Motor neuron (in vitro differentiated cells): ENCODE measurements around the gene DPY19L1. TPM values are rescaled to one million over a fixed set of nuclear protein-coding genes. Genes with fewer than 3 reads are reported as not detected.
"Not testable (repeated sequence)": the region's sequence is repeated elsewhere in the genome, so short reads cannot be mapped to it uniquely, and the experiment has no call there.

Source experiments
- ATAC-seq, 8 experiments: fragments of 200-7000 bp; cut with Tn5 transposase; replicated peaks in 6 of 8; 2 replicates each; pipeline ENCODE4 v1.8.0; 2021; ENCODE audit warnings: mild to moderate bottlenecking in 8 of 8, moderate library complexity in 8 of 8
- H3K27ac ChIP-seq, 2 donors: fragments of 250-450 bp; sonication (Bioruptor Pico); 2 replicates each; pipeline ENCODE4 v1.9.0; 2021; ENCODE audit warnings: antibody characterized with exemption in 2 of 2, mild to moderate bottlenecking in 2 of 2, moderate library complexity in 1 of 2
- H3K4me1 ChIP-seq, 2 donors: fragments of 250-450 bp; sonication (Bioruptor Pico); replicated peaks in 1 of 2; 2 replicates each; pipeline ENCODE4 v1.6.1; 2021; ENCODE audit warnings: antibody characterized with exemption in 2 of 2, mild to moderate bottlenecking in 2 of 2, moderate library complexity in 1 of 2
- H3K4me3 ChIP-seq, 5 donors: fragments of 250-450 bp; sonication (Bioruptor Pico); 2 replicates each; pipeline ENCODE4 v1.9.0; 2021; ENCODE audit warnings: antibody characterized with exemption in 5 of 5, mild to moderate bottlenecking in 5 of 5, moderate library complexity in 4 of 5
- WGBS, 10 experiments: fragments of 450-650 bp; shearing (Covaris generic); methylation state at CpG; one replicate each; pipeline ENCODE4 v1.0.0; 2022; 5-methylcytosine and 5-hydroxymethylcytosine counted together
- in situ Hi-C, 9 experiments: fragments of 400-800 bp; cut with MboI; loops; one replicate each; pipeline ENCODE4 v1.15.0; 2021; ENCODE audit warnings: low sequenced_read_pairs in 9 of 9, low pct_unique_long_range_greater_than_20kb in 2 of 9; ENCODE audit not compliant: unreplicated experiment in 9 of 9
- total RNA-seq, 8 experiments: library from RNA; unstranded; fragments of 300-600 nt; gene quantifications; 2 replicates each; pipeline versions ENCODE4 v1.2.3 to v1.2.4, GENCODE V29; 2022

DPY19L1 gene
- total RNA-seq, 8 experiments from 2014 or later: 7.6 to 50.2 (median 23.1) TPM

DNA sequence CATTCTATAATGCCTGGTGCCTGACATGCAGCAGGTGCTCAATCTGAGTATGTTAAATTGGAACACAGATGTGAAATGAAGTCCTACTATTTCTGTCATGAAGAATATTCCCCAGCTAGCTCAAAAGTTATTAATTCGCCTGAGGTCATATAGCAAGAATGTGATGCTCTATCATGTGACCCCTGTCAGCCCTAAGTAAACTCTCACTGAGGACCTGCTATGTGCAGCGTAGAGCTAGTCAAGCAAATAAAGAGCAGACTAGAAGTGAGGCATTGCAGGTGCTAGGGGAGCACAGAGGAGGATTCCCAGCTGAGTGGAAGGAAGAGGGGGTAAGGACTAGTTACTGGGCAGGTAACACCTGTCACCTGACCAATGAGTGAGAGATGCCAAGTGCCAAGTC is 118.2 kb downstream of the DPY19L1 start:
- in situ Hi-C loops, H3K4me3 ChIP-seq, H3K4me1 ChIP-seq, H3K27ac ChIP-seq: not testable (repeated sequence)
- 0 to 86% (median 42%) methylated on average over 1 to 2 of the region's 2 CpGs; no CpG with 5 or more reads in 6 of the 10 experiments for WGBS, 10 experiments
- peak in 2 of 8 experiments; percentile 14 to 28 for ATAC-seq

GRCh38 chr7:34918198-34918861 is 119.0 kb downstream of the DPY19L1 start:
- in situ Hi-C loops, H3K4me1 ChIP-seq, H3K4me3 ChIP-seq, H3K27ac ChIP-seq: not testable (repeated sequence)
- peak in 1 of 8 experiments; percentile 18 for ATAC-seq
- WGBS, 10 experiments: no CpG with 5 or more reads among the region's 6 CpGs

DNA sequence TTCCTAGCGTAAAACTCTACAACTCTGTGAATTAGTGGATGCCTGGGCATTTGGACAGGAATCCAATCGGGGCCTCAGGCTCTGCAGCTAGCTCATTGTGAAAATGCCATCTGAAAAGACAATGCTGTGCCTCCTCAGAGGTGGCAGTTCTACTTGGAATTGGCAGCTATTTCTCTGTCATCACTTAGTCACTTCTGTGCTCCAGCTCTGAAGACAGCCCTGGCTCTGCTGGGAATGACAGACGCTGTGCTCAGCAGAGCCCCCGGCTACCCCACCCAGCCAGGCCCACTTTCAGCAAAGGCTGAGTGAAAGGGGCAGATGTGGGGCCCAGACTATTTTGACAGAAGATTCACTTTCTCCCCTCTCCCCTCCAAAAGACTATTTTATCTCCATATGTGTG is 119.8 kb downstream of the DPY19L1 start:
- no CpG with 5 or more reads among the region's 4 CpGs for whole genome bisulfite sequencing, 10 experiments
- in situ Hi-C loops, ATAC-seq, H3K27ac ChIP-seq, H3K4me3 ChIP-seq, H3K4me1 ChIP-seq: not testable (repeated sequence)

DNA sequence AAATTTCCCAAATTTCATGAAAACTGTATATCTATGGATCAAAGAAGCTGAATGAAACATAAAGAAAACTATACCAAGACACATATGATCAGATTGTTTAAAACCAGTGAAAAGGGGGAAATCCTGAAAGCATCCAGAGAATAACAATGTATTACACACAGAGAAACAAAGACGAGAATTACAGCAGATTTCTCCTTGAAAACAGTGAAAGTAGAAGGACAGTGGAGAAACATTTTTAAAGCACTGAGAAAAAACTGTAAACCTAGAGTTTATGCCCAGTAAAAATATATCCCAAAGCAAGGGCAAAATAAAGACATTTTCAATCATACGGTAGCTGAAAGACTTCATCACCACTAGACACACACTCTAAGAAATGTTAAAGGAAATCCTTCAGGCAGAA is 121.0 kb downstream of the DPY19L1 start:
- ATAC-seq: no peak
- Histone ChIP-seq H3K27ac (no peak overlapping the region), H3K4me3 (no peak overlapping the region), H3K4me1 (no peaks in the 10 kb centered on the region)
- in situ Hi-C loops: no loop called here
- WGBS, 10 experiments: 11 to 100% (median 92%) methylated on average over 1 to 2 of the region's 2 CpGs; no CpG with 5 or more reads in 1 of the 10 experiments

DNA sequence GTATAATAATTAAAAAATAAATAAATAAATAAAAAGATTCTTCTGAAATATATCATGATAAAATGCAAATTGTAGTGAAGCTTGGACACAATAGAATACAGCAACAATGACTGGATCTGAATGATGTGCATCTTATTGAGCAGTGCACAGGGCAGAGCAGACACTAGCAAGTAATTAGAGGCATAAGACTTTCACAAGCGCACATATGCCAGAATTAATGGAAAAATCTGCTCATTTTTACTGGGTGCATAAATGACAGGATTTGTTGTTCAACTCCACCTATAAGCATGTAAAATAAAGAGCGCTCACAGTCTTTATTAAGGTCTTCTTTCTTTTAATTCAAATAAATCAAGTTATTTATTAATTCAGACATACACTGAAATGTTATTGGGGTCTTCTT is 125.0 kb downstream of the DPY19L1 start:
- Histone ChIP-seq H3K4me1 (no peaks in the 10 kb centered on the region), H3K4me3 (no peak overlapping the region), H3K27ac (no peak overlapping the region)
- ATAC-seq: no peak
- 54 to 100% (median 94%) methylated on average over 1 to 2 of the region's 2 CpGs; no CpG with 5 or more reads in 1 of the 10 experiments for WGBS, 10 experiments
- in situ Hi-C loops: no loop called here

- 0 to 77% methylated on average over 3 to 18 of the region's 30 CpGs; no CpG with 5 or more reads in 8 of the 10 experiments for WGBS, 10 experiments
- in situ Hi-C loops, H3K27ac ChIP-seq, H3K4me1 ChIP-seq, ATAC-seq, H3K4me3 ChIP-seq: not testable (repeated sequence)
These were observed 130.9 kb downstream of the DPY19L1 start for GRCh38 chr7:34906266-34906850.

GRCh38 chr7:34904987-34905386 is 132.3 kb downstream of the DPY19L1 start:
- 0 to 96% (median 67%) methylated on average over 1 to 4 of the region's 4 CpGs; no CpG with 5 or more reads in 1 of the 10 experiments for WGBS, 10 experiments

DNA sequence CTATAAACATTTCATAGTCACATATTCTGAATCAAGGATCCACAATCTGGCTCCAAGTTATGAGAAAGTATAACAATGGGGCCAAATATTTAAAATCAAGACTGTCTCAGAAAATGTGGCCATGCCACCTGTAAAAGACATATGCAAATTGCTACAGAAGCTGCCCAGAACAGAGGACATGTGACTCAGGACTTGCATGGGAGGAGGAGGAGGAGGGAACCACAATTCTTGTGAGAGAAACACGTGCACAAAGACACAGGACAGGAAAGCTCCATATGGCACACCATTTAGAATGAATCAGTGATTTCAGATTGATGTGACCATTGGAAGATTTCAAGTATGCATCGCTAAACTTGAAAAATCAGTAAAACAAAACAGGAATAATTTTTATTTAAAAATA is 133.4 kb downstream of the DPY19L1 start:
- H3K4me1 ChIP-seq, H3K4me3 ChIP-seq, H3K27ac ChIP-seq, in situ Hi-C loops: not testable (repeated sequence)
- ATAC-seq: peak in 3 of 8 experiments; percentile 20 to 52 (median 40)
- WGBS, 10 experiments: 67 to 100% (median 90%) methylated on average over 1 to 2 of the region's 2 CpGs; no CpG with 5 or more reads in 4 of the 10 experiments

More at GRCh38 chr7:34904987-34905386, 132.3 kb downstream of the DPY19L1 start:
- in situ Hi-C loops: no loop called here
- no peak for ATAC-seq
- no peak overlapping the region for H3K4me3 ChIP-seq
- no peak overlapping the region for H3K27ac ChIP-seq
- H3K4me1 ChIP-seq: peaks cover 4 to 5% of the 10 kb centered on the region in 2 donors

DNA sequence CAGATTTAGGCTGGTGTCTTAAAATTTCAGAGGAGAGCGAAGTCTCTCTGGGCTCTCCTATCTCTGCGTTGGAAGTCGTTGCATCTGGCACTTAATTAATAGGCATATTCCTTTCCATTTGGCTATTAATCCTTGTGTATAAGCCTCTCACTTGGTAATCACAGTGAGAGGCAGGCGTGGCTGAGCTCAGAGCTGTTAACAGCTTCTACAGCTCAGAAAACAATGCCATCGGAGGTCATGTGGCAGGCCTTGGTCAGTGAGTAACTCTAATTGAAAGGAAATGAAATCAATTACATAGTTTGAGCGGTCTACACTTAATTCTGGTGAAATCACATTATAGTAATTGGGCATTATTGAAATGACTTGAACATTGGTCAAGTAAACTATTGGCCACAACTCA is 135.1 kb downstream of the DPY19L1 start:
- Histone ChIP-seq H3K27ac (no peak overlapping the region), H3K4me1 (peaks cover 4 to 5% of the 10 kb centered on the region in 2 donors), H3K4me3 (no peak overlapping the region)
- 10 to 100% (median 69%) methylated on average over 1 to 6 of the region's 6 CpGs for WGBS, 10 experiments
- peak in 3 of 8 experiments; percentile 44 to 76 (median 70) for ATAC-seq
- in situ Hi-C loops: no loop called here

GRCh38 chr7:34900891-34901513 is 136.3 kb downstream of the DPY19L1 start:
- peak in 5 of 8 experiments; percentile 30 to 55 (median 47) for ATAC-seq
- WGBS, 10 experiments: 24 to 75% (median 52%) methylated on average over 1 to 4 of the region's 4 CpGs; no CpG with 5 or more reads in 3 of the 10 experiments
- no peak overlapping the region for H3K4me3 ChIP-seq
- H3K4me1 ChIP-seq: peaks cover 4 to 5% of the 10 kb centered on the region in 2 donors
- in situ Hi-C loops: no loop called here
- no peak overlapping the region for H3K27ac ChIP-seq

DNA sequence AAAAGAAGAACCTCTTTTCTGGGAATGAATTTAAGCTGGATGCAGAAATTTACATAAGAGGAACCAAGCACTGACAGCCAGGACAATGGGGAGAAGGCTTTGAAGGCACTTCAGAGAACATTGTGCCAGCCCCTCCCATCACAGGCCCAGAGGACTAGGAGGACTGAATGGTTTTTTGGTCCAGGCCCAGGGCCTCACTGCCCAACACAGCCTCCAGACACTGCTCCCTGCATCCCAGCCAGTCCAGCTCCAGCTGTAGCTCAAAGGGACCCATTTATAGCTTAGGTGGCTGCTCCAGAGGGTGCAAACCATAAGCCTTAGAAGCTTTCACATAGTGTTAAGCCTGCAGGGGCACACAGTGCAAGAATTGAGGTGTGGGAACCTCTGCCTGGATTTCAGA is 142.1 kb downstream of the DPY19L1 start:
- no peaks in the 10 kb centered on the region for H3K4me1 ChIP-seq
- no peak for ATAC-seq
- no peak overlapping the region for H3K4me3 ChIP-seq
- in situ Hi-C loops: no loop called here
- H3K27ac ChIP-seq: no peak overlapping the region

DNA sequence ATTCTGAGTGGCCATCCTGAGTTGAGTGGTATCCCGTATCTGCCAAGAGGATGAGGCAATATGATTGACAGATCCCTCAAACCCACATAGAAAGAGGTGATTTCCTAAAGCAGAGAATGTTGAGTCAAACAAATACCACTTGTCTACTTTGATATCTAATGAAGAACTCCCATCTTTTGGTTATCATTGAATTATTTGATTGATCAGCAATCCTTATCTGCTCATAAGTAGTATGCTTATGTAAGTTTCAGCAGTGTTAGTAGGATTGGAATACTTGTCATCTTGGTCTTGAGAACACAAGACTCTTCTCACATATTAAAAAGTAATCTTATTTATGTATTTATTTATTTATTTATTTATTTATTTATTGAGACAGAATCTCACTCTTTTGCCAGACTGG is 147.3 kb downstream of the DPY19L1 start:
- no peaks in the 10 kb centered on the region for H3K4me1 ChIP-seq
- in situ Hi-C loops: no loop called here
- 17 to 100% (median 64%) methylated on average over 1 of the region's 1 CpG; no CpG with 5 or more reads in 4 of the 10 experiments for WGBS, 10 experiments
- H3K27ac ChIP-seq: no peak overlapping the region
- ATAC-seq: no peak
- no peak overlapping the region for H3K4me3 ChIP-seq

DNA sequence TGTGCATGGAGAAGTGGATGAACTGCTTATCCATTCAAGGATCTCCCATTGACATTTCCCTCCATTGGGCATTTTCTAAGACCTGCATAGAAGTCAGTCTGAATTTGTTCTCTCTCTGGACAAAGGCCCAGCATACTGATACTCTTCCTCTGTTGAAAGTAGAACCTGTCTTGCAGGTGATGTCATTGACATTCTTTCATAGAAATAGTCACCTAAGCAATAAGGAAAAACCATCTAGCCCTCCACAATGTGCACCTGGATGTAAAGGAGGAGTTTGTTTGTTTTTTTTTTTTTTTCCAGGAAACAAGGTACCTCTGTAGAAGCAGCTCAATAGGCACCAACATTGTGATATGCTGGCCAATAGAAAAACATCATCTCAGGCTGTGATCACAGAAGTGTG is 150.4 kb downstream of the DPY19L1 start:
- H3K4me1 ChIP-seq: no peaks in the 10 kb centered on the region

More for the DNA sequence above, 150.4 kb downstream of the DPY19L1 start:
- ATAC-seq: no peak
- Histone ChIP-seq H3K27ac (no peak overlapping the region), H3K4me3 (no peak overlapping the region)
- in situ Hi-C loops: no loop called here
